ENCODE results near the gene TM9SF1. TPM values are rescaled to one million over a fixed set of nuclear protein-coding genes. Genes with fewer than 3 reads are reported as not detected.
A peak's percentile ranks its signal among the peaks of the same experiment; 100 is the strongest.

Gene TM9SF1
- total and polyA plus RNA-seq, 2 of the 13 experiments (the other 11 are each of a cell fraction or from before 2014, with no cell fraction given), result 83.2 to 110 TPM

DNA sequence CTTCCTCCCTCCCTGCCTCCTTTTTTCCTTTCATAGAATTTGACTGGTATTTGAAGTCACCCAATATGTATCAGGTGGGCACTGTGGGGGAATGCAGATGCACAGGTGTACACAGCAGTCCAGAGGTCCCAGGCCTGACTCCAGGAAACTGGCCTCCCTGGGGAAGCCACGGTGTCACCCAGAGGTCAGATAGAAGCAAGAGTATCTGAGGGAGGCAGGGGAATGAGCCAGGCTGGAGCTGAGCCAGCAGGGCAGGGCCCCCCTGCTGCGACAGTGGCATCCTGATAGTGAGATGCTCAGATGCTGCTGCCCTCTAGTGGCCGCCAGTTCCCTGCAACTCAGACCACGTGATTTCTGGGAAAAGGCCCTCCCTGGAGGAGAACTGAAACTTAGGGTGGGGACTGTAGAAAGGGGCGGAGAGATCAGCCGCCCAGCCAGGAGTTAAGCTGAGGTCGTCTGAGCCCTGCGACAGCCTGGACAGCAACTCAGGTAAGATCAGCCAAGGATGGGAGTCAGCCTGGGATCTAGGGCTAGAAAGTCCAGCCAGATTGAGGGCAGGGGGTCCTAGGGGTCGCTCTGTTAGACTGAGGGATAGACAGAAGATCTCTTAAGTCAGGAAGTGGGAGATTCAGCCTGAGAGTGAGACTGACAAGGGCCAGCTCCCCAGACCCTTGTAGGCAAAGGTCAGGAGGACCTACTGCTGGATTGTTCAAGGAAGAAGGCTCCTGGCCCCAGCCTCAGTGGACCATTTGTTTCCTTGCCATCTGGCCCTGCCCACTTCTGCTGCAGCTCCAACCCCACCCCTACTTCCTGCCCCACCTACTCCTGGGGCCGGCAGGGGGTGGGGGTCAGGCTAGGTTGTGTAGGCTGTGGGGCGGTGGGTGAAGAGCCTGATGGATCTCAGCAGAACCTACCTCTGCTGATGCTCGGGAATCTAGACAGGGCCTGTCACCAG, 34.1 kb downstream of the TM9SF1 start, which contains the start of gene IRF9 (continued):
- TF ChIP-seq ARHGAP35 (CRISPR knock-in tag; IDR thresholded peaks at IDR 0.05; ENCODE audit: borderline replicate concordance) (peak; percentile 73; the same call in 1 of the 2 replicates), ZNF660 (CRISPR knock-in tag; IDR thresholded peaks at IDR 0.05; ENCODE audit: borderline replicate concordance, low read depth) (no peak), MZF1 (CRISPR knock-in tag; IDR thresholded peaks at IDR 0.05; ENCODE audit: borderline replicate concordance) (0 out of 2 replicates have a peak, but pooled peaks have one; percentile 23), ZNF720 (CRISPR knock-in tag; IDR thresholded peaks at IDR 0.05) (no peak), TBP (CRISPR knock-in tag; IDR thresholded peaks at IDR 0.05) (peak; percentile 18; the same call in 1 of the 2 replicates), ZNF543 (CRISPR knock-in tag; IDR thresholded peaks at IDR 0.05) (no peak), ISL2 (CRISPR knock-in tag; IDR thresholded peaks at IDR 0.05) (peak; percentile 95), ZNF678 (CRISPR knock-in tag; IDR thresholded peaks at IDR 0.05) (no peak), ZNF883 (CRISPR knock-in tag; IDR thresholded peaks at IDR 0.05; ENCODE audit: not compliant biosample characterization) (peak; percentile 93), ELF1 (CRISPR knock-in tag; IDR thresholded peaks at IDR 0.05) (peak; percentile 88), ZFP62 (CRISPR knock-in tag; IDR thresholded peaks at IDR 0.05) (0 out of 2 replicates have a peak, but pooled peaks have one; percentile 38), RXRB (CRISPR knock-in tag; IDR thresholded peaks at IDR 0.05; ENCODE audit: borderline replicate concordance) (peak; percentile 99), SOX13 (IDR thresholded peaks at IDR 0.05) (no peak), SOX13 (CRISPR knock-in tag; conservative IDR thresholded peaks at IDR 0.05 in 1 of 2, IDR thresholded peaks at IDR 0.05 in 1 of 2) (peak; percentile 60 to 91; a peak in 3 of 4 replicates), ZNF7 (CRISPR knock-in tag; IDR thresholded peaks at IDR 0.05) (peak; percentile 91), ZNF569 (CRISPR knock-in tag; IDR thresholded peaks at IDR 0.05; ENCODE audit: borderline replicate concordance) (peak; percentile 95; the same call in 1 of the 2 replicates), KAT2B (IDR thresholded peaks at IDR 0.05; ENCODE audit: borderline replicate concordance, low read depth, low read length) (no peak), XBP1 (CRISPR knock-in tag; IDR thresholded peaks at IDR 0.05) (0 out of 2 replicates have a peak, but pooled peaks have one; percentile 64), MATR3 (CRISPR knock-in tag; IDR thresholded peaks at IDR 0.05) (peak; percentile 36)
- TF ChIP-seq, protein P1, sequence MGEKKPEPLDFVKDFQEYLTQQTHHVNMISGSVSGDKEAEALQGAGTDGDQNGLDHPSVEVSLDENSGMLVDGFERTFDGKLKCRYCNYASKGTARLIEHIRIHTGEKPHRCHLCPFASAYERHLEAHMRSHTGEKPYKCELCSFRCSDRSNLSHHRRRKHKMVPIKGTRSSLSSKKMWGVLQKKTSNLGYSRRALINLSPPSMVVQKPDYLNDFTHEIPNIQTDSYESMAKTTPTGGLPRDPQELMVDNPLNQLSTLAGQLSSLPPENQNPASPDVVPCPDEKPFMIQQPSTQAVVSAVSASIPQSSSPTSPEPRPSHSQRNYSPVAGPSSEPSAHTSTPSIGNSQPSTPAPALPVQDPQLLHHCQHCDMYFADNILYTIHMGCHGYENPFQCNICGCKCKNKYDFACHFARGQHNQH (CRISPR knock-in tag; IDR thresholded peaks at IDR 0.05), result peak; percentile 100
- TF ChIP-seq, protein P2, sequence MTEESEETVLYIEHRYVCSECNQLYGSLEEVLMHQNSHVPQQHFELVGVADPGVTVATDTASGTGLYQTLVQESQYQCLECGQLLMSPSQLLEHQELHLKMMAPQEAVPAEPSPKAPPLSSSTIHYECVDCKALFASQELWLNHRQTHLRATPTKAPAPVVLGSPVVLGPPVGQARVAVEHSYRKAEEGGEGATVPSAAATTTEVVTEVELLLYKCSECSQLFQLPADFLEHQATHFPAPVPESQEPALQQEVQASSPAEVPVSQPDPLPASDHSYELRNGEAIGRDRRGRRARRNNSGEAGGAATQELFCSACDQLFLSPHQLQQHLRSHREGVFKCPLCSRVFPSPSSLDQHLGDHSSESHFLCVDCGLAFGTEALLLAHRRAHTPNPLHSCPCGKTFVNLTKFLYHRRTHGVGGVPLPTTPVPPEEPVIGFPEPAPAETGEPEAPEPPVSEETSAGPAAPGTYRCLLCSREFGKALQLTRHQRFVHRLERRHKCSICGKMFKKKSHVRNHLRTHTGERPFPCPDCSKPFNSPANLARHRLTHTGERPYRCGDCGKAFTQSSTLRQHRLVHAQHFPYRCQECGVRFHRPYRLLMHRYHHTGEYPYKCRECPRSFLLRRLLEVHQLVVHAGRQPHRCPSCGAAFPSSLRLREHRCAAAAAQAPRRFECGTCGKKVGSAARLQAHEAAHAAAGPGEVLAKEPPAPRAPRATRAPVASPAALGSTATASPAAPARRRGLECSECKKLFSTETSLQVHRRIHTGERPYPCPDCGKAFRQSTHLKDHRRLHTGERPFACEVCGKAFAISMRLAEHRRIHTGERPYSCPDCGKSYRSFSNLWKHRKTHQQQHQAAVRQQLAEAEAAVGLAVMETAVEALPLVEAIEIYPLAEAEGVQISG (CRISPR knock-in tag; IDR thresholded peaks at IDR 0.05), result peak; percentile 96
- TF ChIP-seq, protein P3, sequence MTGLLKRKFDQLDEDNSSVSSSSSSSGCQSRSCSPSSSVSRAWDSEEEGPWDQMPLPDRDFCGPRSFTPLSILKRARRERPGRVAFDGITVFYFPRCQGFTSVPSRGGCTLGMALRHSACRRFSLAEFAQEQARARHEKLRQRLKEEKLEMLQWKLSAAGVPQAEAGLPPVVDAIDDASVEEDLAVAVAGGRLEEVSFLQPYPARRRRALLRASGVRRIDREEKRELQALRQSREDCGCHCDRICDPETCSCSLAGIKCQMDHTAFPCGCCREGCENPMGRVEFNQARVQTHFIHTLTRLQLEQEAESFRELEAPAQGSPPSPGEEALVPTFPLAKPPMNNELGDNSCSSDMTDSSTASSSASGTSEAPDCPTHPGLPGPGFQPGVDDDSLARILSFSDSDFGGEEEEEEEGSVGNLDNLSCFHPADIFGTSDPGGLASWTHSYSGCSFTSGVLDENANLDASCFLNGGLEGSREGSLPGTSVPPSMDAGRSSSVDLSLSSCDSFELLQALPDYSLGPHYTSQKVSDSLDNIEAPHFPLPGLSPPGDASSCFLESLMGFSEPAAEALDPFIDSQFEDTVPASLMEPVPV (CRISPR knock-in tag; IDR thresholded peaks at IDR 0.05), result peak; percentile 88
- TF ChIP-seq, protein P4, sequence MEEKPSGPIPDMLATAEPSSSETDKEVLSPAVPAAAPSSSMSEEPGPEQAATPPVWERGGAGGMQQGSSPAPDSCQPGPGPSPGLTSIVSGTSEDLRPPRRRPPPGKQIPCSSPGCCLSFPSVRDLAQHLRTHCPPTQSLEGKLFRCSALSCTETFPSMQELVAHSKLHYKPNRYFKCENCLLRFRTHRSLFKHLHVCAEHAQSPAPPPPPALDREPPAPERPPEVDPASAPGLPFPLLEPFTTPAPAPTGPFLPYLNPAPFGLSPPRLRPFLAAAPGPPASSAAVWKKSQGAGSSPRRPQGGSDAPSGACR (CRISPR knock-in tag; IDR thresholded peaks at IDR 0.05), result peak; percentile 87
